K562 (cell line): ENCODE measurements around the gene SLX4IP.

Source experiments
- CSDE1 ChIP-seq, 2 experiments: fragments of 450-650 bp; IDR thresholded peaks; 2 replicates each; pipeline ENCODE4 v1.6.1; 2016; ENCODE audit warnings: mild to moderate bottlenecking in 1 of 2
- CTCF ChIP-seq, 3 experiments: IDR thresholded peaks in 2 of 3; conservative IDR thresholded peaks in 1 of 3; 2 replicates each; pipeline ENCODE4 v1.5.1; 2011 to 2012; ENCODE audit warnings: low read length in 3 of 3, mild to moderate bottlenecking in 3 of 3, control low read depth in 2 of 3, improper control_type of control experiment in 1 of 3, inconsistent platforms in 1 of 3, low read depth in 1 of 3, mixed read lengths in 1 of 3, moderate library complexity in 1 of 3; ENCODE audit not compliant: insufficient read depth in 2 of 3
- EGR1 ChIP-seq: fragments of 450-650 bp; conservative IDR thresholded peaks from 2 replicates; pipeline ENCODE4 v1.6.1; 2017; ENCODE audit warnings: mild to moderate bottlenecking
- EZH2 ChIP-seq: IDR thresholded peaks from 2 replicates; pipeline ENCODE4 v1.6.1; 2012; ENCODE audit warnings: low read depth, mild to moderate bottlenecking, inconsistent platforms, low read length, borderline replicate concordance
- PURB ChIP-seq: sonication (generic); formaldehyde crosslinking; IDR thresholded peaks from 2 replicates; pipeline ENCODE4 v1.9.0; 2021; ENCODE audit warnings: low read depth, mild to moderate bottlenecking, missing genetic modification reagents
- TEAD4 ChIP-seq, 2 experiments: sonication (generic) in 1 of 2; formaldehyde crosslinking in 1 of 2; IDR thresholded peaks; 2 replicates each; pipeline versions ENCODE4 v1.6.1 to v1.8.0; 2012 to 2022; ENCODE audit warnings: borderline replicate concordance in 1 of 2, inconsistent platforms in 1 of 2, low read length in 1 of 2, mild to moderate bottlenecking in 1 of 2, missing genetic modification reagents in 1 of 2
- U2AF2 ChIP-seq: fragments of 200-400 bp; formaldehyde crosslinking; optimal IDR thresholded peaks from 2 replicates; pipeline ENCODE3; 2017; ENCODE audit warnings: low read depth, mild to moderate bottlenecking, low read length
- ZBTB17 ChIP-seq: fragments of 450-650 bp; formaldehyde crosslinking; IDR thresholded peaks from 2 replicates; pipeline ENCODE4 v1.4.0; 2020; ENCODE audit warnings: mild to moderate bottlenecking
- ZC3H4 ChIP-seq: sonication (generic); formaldehyde crosslinking; IDR thresholded peaks from 2 replicates; pipeline ENCODE4 v1.9.0; 2021; ENCODE audit warnings: missing genetic modification reagents, borderline replicate concordance
- ZFP1 ChIP-seq: fragments of 450-650 bp; formaldehyde crosslinking; IDR thresholded peaks from 2 replicates; pipeline ENCODE4 v1.4.0; 2020; ENCODE audit warnings: mild to moderate bottlenecking, mixed read lengths

GRCh38 chr20:10433014-10433622 is 2.0 kb upstream of the SLX4IP start:
- TF ChIP-seq PURB (CRISPR knock-in tag), result no peak
- TF ChIP-seq ZFP1, result no peak
- no peak for TF ChIP-seq CTCF (IDR thresholded peaks at IDR 0.05 in 2 of 3, conservative IDR thresholded peaks at IDR 0.05 in 1 of 3; ENCODE audit: insufficient read depth in 2 of 3, low read depth in 1 of 3, low read length in 3 of 3)
- no peak for TF ChIP-seq CSDE1 (IDR thresholded peaks at IDR 0.05)
- no peak for TF ChIP-seq EZH2
- no peak for TF ChIP-seq TEAD4 (IDR thresholded peaks at IDR 0.05; ENCODE audit: low read length)
- no peak for TF ChIP-seq TEAD4 (CRISPR knock-in tag; IDR thresholded peaks at IDR 0.05; ENCODE audit: borderline replicate concordance)
- no peak for TF ChIP-seq ZC3H4 (CRISPR knock-in tag)
- TF ChIP-seq ZBTB17 (CRISPR knock-in tag), result no peak
- no peak for TF ChIP-seq U2AF2
- no peak for TF ChIP-seq EGR1
